ENCODE results near the gene FAAH. TPM values are rescaled to one million over a fixed set of nuclear protein-coding genes. Genes with fewer than 3 reads are reported as not detected.

The FAAH gene
- polyA plus RNA-seq, 1 experiment: 0.06 TPM

- no peak for DNase-seq (ENCODE audit: low read depth, low spot score)
- ChIA-PET CTCF (no interaction called here), POLR2A (no interaction called here)
- H3K27me3 ChIP-seq (ENCODE audit: control insufficient read depth, insufficient read depth, low read length): no peaks in the 10 kb centered on the region
- no peak for TF ChIP-seq CTCF (IDR thresholded peaks at IDR 0.05; ENCODE audit: low read depth, low read length)
- no peaks in the 10 kb centered on the region for H3K9me3 ChIP-seq (ENCODE audit: control insufficient read depth, insufficient read depth, low read length)
- no peak overlapping the region for H3K4me3 ChIP-seq (ENCODE audit: low read depth, low read length)
- H3K27ac ChIP-seq (ENCODE audit: low read depth, low read length): no peak overlapping the region
Measured at GRCh38 chr1:46368791-46369190, 25.3 kb upstream of the FAAH start.

GRCh38 chr1:46369542-46370213 lies 24.4 kb upstream of the FAAH start:
- Histone ChIP-seq H3K27ac (ENCODE audit: low read depth, low read length) (no peak overlapping the region), H3K9me3 (ENCODE audit: control insufficient read depth, insufficient read depth, low read length) (no peaks in the 10 kb centered on the region), H3K4me3 (ENCODE audit: low read depth, low read length) (no peak overlapping the region), H3K27me3 (ENCODE audit: control insufficient read depth, insufficient read depth, low read length) (no peaks in the 10 kb centered on the region)
- ChIA-PET POLR2A (no interaction called here), CTCF (interaction anchor here (1.1 kb wide), 1 partner anchor 14 kb away, joined by 3 read pairs; no protein-coding TSS in a partner anchor)
- no peak for TF ChIP-seq CTCF (IDR thresholded peaks at IDR 0.05; ENCODE audit: low read depth, low read length)
- no peak for DNase-seq (ENCODE audit: low read depth, low spot score)

GRCh38 chr1:46370214-46370633 lies 23.9 kb upstream of the FAAH start:
- no peak for TF ChIP-seq CTCF (IDR thresholded peaks at IDR 0.05; ENCODE audit: low read depth, low read length)
- ChIA-PET CTCF (interaction anchor here (0.7 to 1.1 kb wide), 3 partner anchors 8 to 33 kb away, joined by 3 to 8 read pairs (median 3); no protein-coding TSS in a partner anchor), POLR2A (no interaction called here)
- Histone ChIP-seq H3K9me3 (ENCODE audit: control insufficient read depth, insufficient read depth, low read length) (no peaks in the 10 kb centered on the region), H3K27ac (ENCODE audit: low read depth, low read length) (no peak overlapping the region), H3K4me3 (ENCODE audit: low read depth, low read length) (no peak overlapping the region), H3K27me3 (ENCODE audit: control insufficient read depth, insufficient read depth, low read length) (no peaks in the 10 kb centered on the region)
- DNase-seq (ENCODE audit: low read depth, low spot score): no peak

GRCh38 chr1:46372431-46372830 lies 21.7 kb upstream of the FAAH start:
- no peak for DNase-seq (ENCODE audit: low read depth, low spot score)
- Histone ChIP-seq H3K27ac (ENCODE audit: low read depth, low read length) (no peak overlapping the region), H3K27me3 (ENCODE audit: control insufficient read depth, insufficient read depth, low read length) (no peaks in the 10 kb centered on the region), H3K4me3 (ENCODE audit: low read depth, low read length) (no peak overlapping the region), H3K9me3 (ENCODE audit: control insufficient read depth, insufficient read depth, low read length) (no peaks in the 10 kb centered on the region)
- no peak for TF ChIP-seq CTCF (IDR thresholded peaks at IDR 0.05; ENCODE audit: low read depth, low read length)
- POLR2A ChIA-PET: no interaction called here
- CTCF ChIA-PET: no interaction called here

GRCh38 chr1:46379996-46380395 lies 14.1 kb upstream of the FAAH start:
- ChIA-PET CTCF (interaction anchor here (1.4 kb wide), 1 partner anchor 32 kb away, joined by 4 read pairs; no protein-coding TSS in a partner anchor), POLR2A (no interaction called here)
- Histone ChIP-seq H3K27ac (ENCODE audit: low read depth, low read length) (no peak overlapping the region), H3K4me3 (ENCODE audit: low read depth, low read length) (no peak overlapping the region), H3K27me3 (ENCODE audit: control insufficient read depth, insufficient read depth, low read length) (no peaks in the 10 kb centered on the region), H3K9me3 (ENCODE audit: control insufficient read depth, insufficient read depth, low read length) (peaks cover 11% of the 10 kb centered on the region; the same call in 1 of the 2 replicates)
- no peak for TF ChIP-seq CTCF (IDR thresholded peaks at IDR 0.05; ENCODE audit: low read depth, low read length)
- DNase-seq (ENCODE audit: low read depth, low spot score): no peak

Data from AG04450 (cell line).